ENCODE measurements around the gene RERE.

RERE gene

DNA sequence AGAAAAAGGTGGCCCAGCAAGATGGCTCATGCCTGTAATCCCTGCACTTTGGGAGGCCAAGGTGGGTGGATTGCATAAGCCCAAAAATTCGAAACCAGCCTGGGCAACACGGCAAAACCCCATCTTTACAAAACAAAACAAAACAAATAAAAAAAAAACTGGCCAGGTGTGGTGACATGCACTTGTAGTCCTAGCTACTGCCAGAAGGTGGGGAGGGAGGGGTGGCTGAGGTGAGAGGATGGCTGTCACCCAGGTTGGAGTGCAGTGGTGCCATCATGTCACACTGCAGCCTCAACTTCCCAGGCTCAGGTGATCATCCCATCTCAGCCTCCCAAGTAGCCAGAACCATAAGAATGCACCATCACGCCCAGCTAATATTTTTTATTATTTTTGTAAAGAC lies 22.8 kb downstream of the RERE start:
- Histone ChIP-seq H2BK5ac (ENCODE audit: low read length) (no peak overlapping the region), H4K8ac (ENCODE audit: low read depth, low read length) (no peak overlapping the region), H3K4ac (ENCODE audit: low read length) (no peak overlapping the region), H3K18ac (ENCODE audit: low read length) (no peak overlapping the region), H3K36me3 (replicated peaks in 1 of 2; ENCODE audit: control insufficient read depth in 2 of 2, insufficient read depth in 2 of 2, low read length in 2 of 2) (peaks cover 2 to 19% of the 10 kb centered on the region in 2 donors), H3K4me1 (ENCODE audit: control insufficient read depth in 2 of 2, insufficient read depth in 1 of 2, low read depth in 1 of 2, low read length in 2 of 2) (peaks cover 0 to 2% of the 10 kb centered on the region in 2 donors), H3K4me2 (ENCODE audit: insufficient read depth, low read length, poor library complexity, severe bottlenecking) (no peak overlapping the region), H2BK120ac (ENCODE audit: low read depth, low read length) (no peak overlapping the region), H3K9me3 (replicated peaks in 1 of 2; ENCODE audit: control insufficient read depth in 2 of 2, insufficient read depth in 1 of 2, low read depth in 1 of 2, low read length in 2 of 2) (no peaks in the 10 kb centered on the region), H2AFZ (ENCODE audit: low read length) (no peak overlapping the region), H2BK15ac (ENCODE audit: low read length) (no peak overlapping the region), H3K23ac (ENCODE audit: low read depth, low read length, poor library complexity) (no peak overlapping the region), H3K9ac (ENCODE audit: low read depth, low read length, poor library complexity) (no peak overlapping the region), H3K4me3 (ENCODE audit: low read length in 2 of 2) (no peak overlapping the region), H3K79me1 (ENCODE audit: low read depth, low read length) (peaks cover 2% of the 10 kb centered on the region), H2BK12ac (ENCODE audit: low read length) (no peak overlapping the region), H3K14ac (ENCODE audit: low read length) (no peak overlapping the region), H2AK5ac (ENCODE audit: low read depth, low read length) (no peak overlapping the region), H3K27ac (replicated peaks; ENCODE audit: low read length) (no peak overlapping the region), H3K27me3 (ENCODE audit: control insufficient read depth in 3 of 3, insufficient read depth in 3 of 3, low read depth in 1 of 3, low read length in 3 of 3) (no peaks in the 10 kb centered on the region), H4K91ac (ENCODE audit: low read depth, low read length, poor library complexity) (no peak overlapping the region)
- DNase-seq (ENCODE audit: low spot score): no peak
- WGBS, 2 donors (ENCODE audit: extremely low coverage in 2 of 2, insufficient read length in 2 of 2, insufficient replicate concordance in 1 of 2): no CpG with 5 or more reads among the region's 3 CpGs

DNA sequence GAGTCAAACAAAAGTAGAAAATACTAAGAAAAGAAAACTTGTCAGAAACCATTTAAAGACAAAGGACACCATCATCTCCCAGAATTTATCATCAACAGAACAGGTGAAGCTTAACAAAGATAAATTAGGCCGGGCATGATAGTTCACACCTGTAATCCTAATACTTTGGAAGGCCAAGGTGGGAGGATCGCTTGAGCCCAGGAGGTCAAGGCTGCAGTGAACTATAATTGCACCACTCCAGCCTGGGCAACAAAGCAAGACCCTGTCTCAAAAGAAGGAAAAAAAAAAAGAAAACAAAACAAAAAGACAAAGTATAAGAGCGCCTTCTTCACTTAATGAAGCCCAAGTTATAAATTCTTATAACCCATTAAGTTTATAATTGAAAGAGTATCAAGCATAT lies 25.6 kb downstream of the RERE start:
- Histone ChIP-seq H3K36me3 (replicated peaks in 1 of 2; ENCODE audit: control insufficient read depth in 2 of 2, insufficient read depth in 2 of 2, low read length in 2 of 2) (peaks cover 1 to 30% of the 10 kb centered on the region in 2 donors), H3K4me1 (ENCODE audit: control insufficient read depth in 2 of 2, insufficient read depth in 1 of 2, low read depth in 1 of 2, low read length in 2 of 2) (peaks cover 0 to 4% of the 10 kb centered on the region in 2 donors), H2BK5ac (ENCODE audit: low read length) (no peak overlapping the region), H3K18ac (ENCODE audit: low read length) (no peak overlapping the region), H2BK12ac (ENCODE audit: low read length) (no peak overlapping the region), H3K79me1 (ENCODE audit: low read depth, low read length) (no peaks in the 10 kb centered on the region), H4K8ac (ENCODE audit: low read depth, low read length) (no peak overlapping the region), H3K9ac (ENCODE audit: low read depth, low read length, poor library complexity) (no peak overlapping the region), H2AFZ (ENCODE audit: low read length) (no peak overlapping the region), H3K27ac (replicated peaks; ENCODE audit: low read length) (no peak overlapping the region), H4K91ac (ENCODE audit: low read depth, low read length, poor library complexity) (no peak overlapping the region), H3K4ac (ENCODE audit: low read length) (no peak overlapping the region), H2BK120ac (ENCODE audit: low read depth, low read length) (no peak overlapping the region), H3K14ac (ENCODE audit: low read length) (no peak overlapping the region), H3K4me2 (ENCODE audit: insufficient read depth, low read length, poor library complexity, severe bottlenecking) (no peak overlapping the region), H3K4me3 (ENCODE audit: low read length in 2 of 2) (no peak overlapping the region), H3K9me3 (replicated peaks in 1 of 2; ENCODE audit: control insufficient read depth in 2 of 2, insufficient read depth in 1 of 2, low read depth in 1 of 2, low read length in 2 of 2) (no peaks in the 10 kb centered on the region), H3K23ac (ENCODE audit: low read depth, low read length, poor library complexity) (no peak overlapping the region), H3K27me3 (ENCODE audit: control insufficient read depth in 3 of 3, insufficient read depth in 3 of 3, low read depth in 1 of 3, low read length in 3 of 3) (no peaks in the 10 kb centered on the region), H2AK5ac (ENCODE audit: low read depth, low read length) (no peak overlapping the region), H2BK15ac (ENCODE audit: low read length) (no peak overlapping the region)
- DNase-seq (ENCODE audit: low spot score): no peak
- no CpG with 5 or more reads among the region's 3 CpGs for WGBS, 2 donors (ENCODE audit: extremely low coverage in 2 of 2, insufficient read length in 2 of 2, insufficient replicate concordance in 1 of 2)

DNA sequence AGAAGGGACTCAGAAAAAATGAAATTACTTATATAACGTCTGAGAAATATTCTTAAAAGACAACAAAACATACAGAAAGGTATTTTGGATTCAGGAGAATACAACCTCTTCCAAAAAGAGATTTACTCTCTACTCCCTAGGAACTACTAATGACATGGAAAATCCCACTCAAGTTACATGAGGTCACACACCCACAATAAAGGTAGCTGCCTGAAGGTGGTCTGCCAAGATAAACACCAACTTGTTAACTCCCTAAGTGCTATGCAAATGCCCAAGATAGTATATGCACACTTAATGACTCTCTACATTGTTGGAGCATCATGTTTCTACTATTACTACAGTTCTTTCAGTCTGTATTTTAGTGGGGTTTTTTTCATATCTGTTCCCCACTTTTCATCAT lies 26.5 kb downstream of the RERE start:
- Histone ChIP-seq H3K27me3 (ENCODE audit: control insufficient read depth in 3 of 3, insufficient read depth in 3 of 3, low read depth in 1 of 3, low read length in 3 of 3) (no peaks in the 10 kb centered on the region), H2BK5ac (ENCODE audit: low read length) (no peak overlapping the region), H3K4ac (ENCODE audit: low read length) (no peak overlapping the region), H3K4me3 (ENCODE audit: low read length in 2 of 2) (no peak overlapping the region), H4K91ac (ENCODE audit: low read depth, low read length, poor library complexity) (no peak overlapping the region), H3K9me3 (replicated peaks in 1 of 2; ENCODE audit: control insufficient read depth in 2 of 2, insufficient read depth in 1 of 2, low read depth in 1 of 2, low read length in 2 of 2) (no peaks in the 10 kb centered on the region), H3K18ac (ENCODE audit: low read length) (no peak overlapping the region), H2AK5ac (ENCODE audit: low read depth, low read length) (no peak overlapping the region), H2BK12ac (ENCODE audit: low read length) (no peak overlapping the region), H3K9ac (ENCODE audit: low read depth, low read length, poor library complexity) (no peak overlapping the region), H2AFZ (ENCODE audit: low read length) (no peak overlapping the region), H3K4me1 (ENCODE audit: control insufficient read depth in 2 of 2, insufficient read depth in 1 of 2, low read depth in 1 of 2, low read length in 2 of 2) (peaks cover 0 to 4% of the 10 kb centered on the region in 2 donors), H3K14ac (ENCODE audit: low read length) (no peak overlapping the region), H3K23ac (ENCODE audit: low read depth, low read length, poor library complexity) (no peak overlapping the region), H2BK120ac (ENCODE audit: low read depth, low read length) (no peak overlapping the region), H3K36me3 (replicated peaks in 1 of 2; ENCODE audit: control insufficient read depth in 2 of 2, insufficient read depth in 2 of 2, low read length in 2 of 2) (peaks cover 0 to 28% of the 10 kb centered on the region in 2 donors), H2BK15ac (ENCODE audit: low read length) (no peak overlapping the region), H3K27ac (replicated peaks; ENCODE audit: low read length) (no peak overlapping the region), H3K79me1 (ENCODE audit: low read depth, low read length) (no peaks in the 10 kb centered on the region), H3K4me2 (ENCODE audit: insufficient read depth, low read length, poor library complexity, severe bottlenecking) (no peak overlapping the region), H4K8ac (ENCODE audit: low read depth, low read length) (no peak overlapping the region)
- DNase-seq (ENCODE audit: low spot score): no peak
- WGBS, 2 donors (ENCODE audit: extremely low coverage in 2 of 2, insufficient read length in 2 of 2, insufficient replicate concordance in 1 of 2): no CpG with 5 or more reads among the region's 1 CpG

DNA sequence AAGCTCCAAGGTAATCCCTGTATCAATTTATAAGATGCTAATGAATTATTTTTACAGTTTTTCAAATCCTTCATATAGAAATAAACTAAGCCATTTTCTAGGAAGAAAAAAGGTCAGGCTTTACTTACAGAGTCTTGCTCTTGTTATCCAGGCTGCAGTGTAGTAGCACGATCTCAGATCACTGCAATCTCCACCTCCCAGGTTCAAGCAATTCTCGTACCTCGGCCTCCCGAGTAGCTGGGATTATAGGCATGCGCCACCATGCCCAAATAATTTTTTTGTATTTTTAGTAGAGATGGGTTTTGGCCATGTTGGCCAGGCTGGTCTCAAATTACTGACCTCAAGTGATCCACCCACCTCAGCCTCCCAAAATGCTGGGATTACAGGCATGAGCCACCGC lies 27.0 kb downstream of the RERE start:
- Histone ChIP-seq H3K23ac (ENCODE audit: low read depth, low read length, poor library complexity) (no peak overlapping the region), H3K4me2 (ENCODE audit: insufficient read depth, low read length, poor library complexity, severe bottlenecking) (no peak overlapping the region), H3K14ac (ENCODE audit: low read length) (no peak overlapping the region), H3K18ac (ENCODE audit: low read length) (no peak overlapping the region), H3K27me3 (ENCODE audit: control insufficient read depth in 3 of 3, insufficient read depth in 3 of 3, low read depth in 1 of 3, low read length in 3 of 3) (no peaks in the 10 kb centered on the region), H3K79me1 (ENCODE audit: low read depth, low read length) (no peaks in the 10 kb centered on the region), H2BK12ac (ENCODE audit: low read length) (no peak overlapping the region), H2BK5ac (ENCODE audit: low read length) (no peak overlapping the region), H2BK120ac (ENCODE audit: low read depth, low read length) (no peak overlapping the region), H2BK15ac (ENCODE audit: low read length) (no peak overlapping the region), H4K91ac (ENCODE audit: low read depth, low read length, poor library complexity) (no peak overlapping the region), H3K4me3 (ENCODE audit: low read length in 2 of 2) (no peak overlapping the region), H3K9ac (ENCODE audit: low read depth, low read length, poor library complexity) (no peak overlapping the region), H3K27ac (replicated peaks; ENCODE audit: low read length) (no peak overlapping the region), H4K8ac (ENCODE audit: low read depth, low read length) (no peak overlapping the region), H2AFZ (ENCODE audit: low read length) (no peak overlapping the region), H3K4me1 (ENCODE audit: control insufficient read depth in 2 of 2, insufficient read depth in 1 of 2, low read depth in 1 of 2, low read length in 2 of 2) (peaks cover 0 to 4% of the 10 kb centered on the region in 2 donors), H3K36me3 (replicated peaks in 1 of 2; ENCODE audit: control insufficient read depth in 2 of 2, insufficient read depth in 2 of 2, low read length in 2 of 2) (peaks cover 0 to 27% of the 10 kb centered on the region in 2 donors), H3K9me3 (replicated peaks in 1 of 2; ENCODE audit: control insufficient read depth in 2 of 2, insufficient read depth in 1 of 2, low read depth in 1 of 2, low read length in 2 of 2) (no peaks in the 10 kb centered on the region), H2AK5ac (ENCODE audit: low read depth, low read length) (no peak overlapping the region), H3K4ac (ENCODE audit: low read length) (no peak overlapping the region)
- WGBS, 2 donors (ENCODE audit: extremely low coverage in 2 of 2, insufficient read length in 2 of 2, insufficient replicate concordance in 1 of 2): no CpG with 5 or more reads among the region's 6 CpGs
- DNase-seq (ENCODE audit: low spot score): no peak

All from neuronal stem cell (in vitro differentiated cells).